ENCODE measurements around the gene SLC35D3.
"Not testable (repeated sequence)": the region's sequence is repeated elsewhere in the genome, so short reads cannot be mapped to it uniquely, and the experiment has no call there.

Gene SLC35D3

GRCh38 chr6:136921936-136922684 lies at the start of gene SLC35D3:
TSS of gene SLC35D3 (plus strand) at chr6:136922301. CDS start at chr6:136922429, 128 bp downstream.
- DNase-seq (ENCODE audit: low read depth), result no peak

- DNase-seq (ENCODE audit: low read depth), result no peak
Observed at GRCh38 chr6:136873748-136874147, 48.4 kb upstream of the SLC35D3 start.

- not testable (repeated sequence) for DNase-seq (ENCODE audit: low read depth)
Observed at GRCh38 chr6:136876469-136876868, 45.6 kb upstream of the SLC35D3 start.

GRCh38 chr6:136880748-136881460 lies 41.2 kb upstream of the SLC35D3 start:
- no peak for DNase-seq (ENCODE audit: low read depth)

GRCh38 chr6:136886091-136886490 lies 36.0 kb upstream of the SLC35D3 start:
- no peak for DNase-seq (ENCODE audit: low read depth)

- DNase-seq (ENCODE audit: low read depth), result no peak
Observed at GRCh38 chr6:136887953-136888352, 34.1 kb upstream of the SLC35D3 start.

- no peak for DNase-seq (ENCODE audit: low read depth)
Observed at GRCh38 chr6:136889271-136890193, 32.6 kb upstream of the SLC35D3 start.

- DNase-seq (ENCODE audit: low read depth), result no peak
Observed at GRCh38 chr6:136890194-136890839, 31.8 kb upstream of the SLC35D3 start.

- DNase-seq (ENCODE audit: low read depth), result no peak
Observed at GRCh38 chr6:136890986-136891385, 31.1 kb upstream of the SLC35D3 start.

- DNase-seq (ENCODE audit: low read depth), result no peak
Observed at GRCh38 chr6:136893187-136893586, 28.9 kb upstream of the SLC35D3 start.

- no peak for DNase-seq (ENCODE audit: low read depth)
Observed at GRCh38 chr6:136895901-136896300, 26.2 kb upstream of the SLC35D3 start.

- DNase-seq (ENCODE audit: low read depth), result no peak
Observed at GRCh38 chr6:136897071-136897470, 25.0 kb upstream of the SLC35D3 start.

GRCh38 chr6:136901212-136901784 lies 20.8 kb upstream of the SLC35D3 start:
- DNase-seq (ENCODE audit: low read depth), result no peak

- not testable (repeated sequence) for DNase-seq (ENCODE audit: low read depth)
Observed at GRCh38 chr6:136904477-136904876, 17.6 kb upstream of the SLC35D3 start.

GRCh38 chr6:136914947-136915346 lies 7.2 kb upstream of the SLC35D3 start:
- no peak for DNase-seq (ENCODE audit: low read depth)

- DNase-seq (ENCODE audit: low read depth), result no peak
Observed at GRCh38 chr6:136918706-136919105, 3.4 kb upstream of the SLC35D3 start.

- DNase-seq (ENCODE audit: low read depth), result no peak
Observed at GRCh38 chr6:136920216-136920615, 1.9 kb upstream of the SLC35D3 start.

- DNase-seq (ENCODE audit: low read depth), result no peak
Observed at GRCh38 chr6:136920671-136921380, 1.3 kb upstream of the SLC35D3 start.

GRCh38 chr6:136921381-136921935 lies 643 bp upstream of the SLC35D3 start:
- DNase-seq (ENCODE audit: low read depth), result no peak

GRCh38 chr6:136922685-136923006 lies 545 bp downstream of the SLC35D3 start:
- DNase-seq (ENCODE audit: low read depth), result no peak

All from T-helper 22 cell (primary cell).